Activated CD4-positive, alpha-beta T cell treated with anti-CD3 and anti-CD28 coated beads for 1 hour (primary cell): ENCODE data around the gene LASP1.

Experiments used
- DNase-seq: peaks from one replicate; pipeline ENCODE4 v3.0.0-alpha.2; 2020

LASP1 gene

GRCh38 chr17:38889745-38890409 is 20.0 kb downstream of the LASP1 start:
- DNase-seq = no peak

- no peak for DNase-seq
Measured at GRCh38 chr17:38890410-38890746, 20.5 kb downstream of the LASP1 start.

GRCh38 chr17:38891441-38891840 is 21.6 kb downstream of the LASP1 start:
- DNase-seq = no peak

GRCh38 chr17:38892083-38892482 is 22.2 kb downstream of the LASP1 start:
- DNase-seq = no peak

GRCh38 chr17:38892620-38893019 is 22.8 kb downstream of the LASP1 start:
- DNase-seq = no peak

GRCh38 chr17:38893113-38893512 is 23.3 kb downstream of the LASP1 start:
- DNase-seq = no peak

GRCh38 chr17:38893607-38894006 is 23.7 kb downstream of the LASP1 start:
- no peak for DNase-seq

GRCh38 chr17:38894276-38894675 is 24.4 kb downstream of the LASP1 start:
- no peak for DNase-seq

GRCh38 chr17:38896346-38896954 is 26.6 kb downstream of the LASP1 start:
- no peak for DNase-seq

GRCh38 chr17:38897176-38897575 is 27.3 kb downstream of the LASP1 start:
- no peak for DNase-seq

- DNase-seq = no peak
Measured at GRCh38 chr17:38897671-38898290, 27.9 kb downstream of the LASP1 start.

- no peak for DNase-seq
Measured at GRCh38 chr17:38898291-38898679, 28.4 kb downstream of the LASP1 start.

- DNase-seq = peak; percentile 65
Measured at GRCh38 chr17:38898812-38899348, 29.0 kb downstream of the LASP1 start.

GRCh38 chr17:38899421-38899820 is 29.6 kb downstream of the LASP1 start:
- no peak for DNase-seq

- no peak for DNase-seq
Measured at GRCh38 chr17:38900978-38901656, 31.3 kb downstream of the LASP1 start.

- DNase-seq = no peak
Measured at GRCh38 chr17:38903404-38903803, 33.5 kb downstream of the LASP1 start.

GRCh38 chr17:38904892-38905291 is 35.0 kb downstream of the LASP1 start:
- DNase-seq = no peak

GRCh38 chr17:38905375-38905774 is 35.5 kb downstream of the LASP1 start:
- no peak for DNase-seq

- no peak for DNase-seq
Measured at GRCh38 chr17:38906460-38907228, 36.8 kb downstream of the LASP1 start.

- no peak for DNase-seq
Measured at GRCh38 chr17:38907930-38908675, 38.2 kb downstream of the LASP1 start.

- DNase-seq = no peak
Measured at GRCh38 chr17:38908676-38909181, 38.9 kb downstream of the LASP1 start.

GRCh38 chr17:38910325-38910724 is 40.5 kb downstream of the LASP1 start:
- DNase-seq = no peak
